Keratinocyte (primary cell): Measurements from ENCODE around the gene ENTHD1. TPM values are rescaled to one million over a fixed set of nuclear protein-coding genes. Genes with fewer than 3 reads are reported as not detected.

Source experiments
- DNase-seq: peaks from one replicate; pipeline ENCODE4 v3.0.0-alpha.2; 2011; ENCODE audit warnings: low read depth, missing footprints, low spot score
- FAIRE-seq: peaks from 2 replicates; lab custom pipeline; 2011; peaks lifted over from hg19 to GRCh38; lab: Jason Lieb, UNC
- H2AFZ ChIP-seq: 2 replicates; pipeline ENCODE4 v1.6.0; 2012; ENCODE audit warnings: low read length, control low read depth, inconsistent platforms; ENCODE audit not compliant: control insufficient read depth
- H3K27ac ChIP-seq: 2 replicates; pipeline ENCODE4 v1.5.1; 2011; ENCODE audit warnings: low read length; ENCODE audit not compliant: control insufficient read depth, insufficient read depth
- H3K27me3 ChIP-seq: 3 replicates; pipeline ENCODE4 v1.6.0; 2011; ENCODE audit warnings: low read length; ENCODE audit not compliant: control insufficient read depth, insufficient read depth; ENCODE audit errors: extremely low read depth
- H3K36me3 ChIP-seq, 2 experiments: 2 replicates in 1 of 2; 3 replicates in 1 of 2; pipeline ENCODE4 v1.5.1; 2011; ENCODE audit warnings: low read length in 2 of 2, mild to moderate bottlenecking in 1 of 2; ENCODE audit not compliant: control insufficient read depth in 2 of 2, insufficient read depth in 2 of 2; ENCODE audit errors: extremely low read depth in 1 of 2
- H3K4me1 ChIP-seq: 3 replicates; pipeline ENCODE4 v1.5.1; 2011; ENCODE audit warnings: low read length; ENCODE audit not compliant: control insufficient read depth, insufficient read depth; ENCODE audit errors: extremely low read depth
- H3K4me2 ChIP-seq: 3 replicates; pipeline ENCODE4 v1.6.0; 2011; ENCODE audit warnings: low read depth, low read length; ENCODE audit not compliant: control insufficient read depth, insufficient read depth; ENCODE audit errors: extremely low read depth
- H3K4me3 ChIP-seq, 3 experiments: fragments of 200-600 bp in 1 of 3; sonication (generic) in 1 of 3; 2 replicates in 2 of 3; 3 replicates in 1 of 3; pipeline ENCODE4 v1.5.1; 2011 to 2016; ENCODE audit warnings: low read length in 3 of 3, mild to moderate bottlenecking in 3 of 3, control low read depth in 2 of 3, inconsistent platforms in 1 of 3, low read depth in 1 of 3, mixed read lengths in 1 of 3, mixed run types in 1 of 3, moderate library complexity in 1 of 3; ENCODE audit not compliant: control insufficient read depth in 2 of 3, insufficient read depth in 2 of 3; ENCODE audit errors: extremely low read depth in 1 of 3
- H3K79me2 ChIP-seq: 2 replicates; pipeline ENCODE4 v1.6.0; 2012; ENCODE audit warnings: low read length; ENCODE audit not compliant: control insufficient read depth, insufficient read depth
- H3K9ac ChIP-seq: 3 replicates; pipeline ENCODE4 v1.6.0; 2011; ENCODE audit warnings: low read length; ENCODE audit not compliant: control insufficient read depth, insufficient read depth; ENCODE audit errors: extremely low read depth
- H3K9me1 ChIP-seq: 3 replicates; pipeline ENCODE4 v1.6.0; 2011; ENCODE audit warnings: low read length; ENCODE audit not compliant: control insufficient read depth, insufficient read depth; ENCODE audit errors: extremely low read depth
- H3K9me3 ChIP-seq: 2 replicates; pipeline ENCODE4 v1.5.1; 2012; ENCODE audit warnings: low read depth, low read length; ENCODE audit not compliant: control insufficient read depth
- H4K20me1 ChIP-seq: 3 replicates; pipeline ENCODE4 v1.6.0; 2011; ENCODE audit warnings: low read length; ENCODE audit not compliant: control insufficient read depth, insufficient read depth; ENCODE audit errors: extremely low read depth
- CTCF ChIP-seq, 3 experiments: IDR thresholded peaks in 1 of 3; conservative IDR thresholded peaks in 1 of 3; optimal IDR thresholded peaks in 1 of 3; 2 replicates in 2 of 3; 3 replicates in 1 of 3; pipeline versions ENCODE3 to v1.5.1; 2011; ENCODE audit warnings: low read length in 3 of 3, mild to moderate bottlenecking in 3 of 3, moderate library complexity in 2 of 3, control low read depth in 1 of 3, inconsistent platforms in 1 of 3; ENCODE audit not compliant: insufficient read depth in 2 of 3; ENCODE audit errors: extremely low read depth in 1 of 3
- EZH2 ChIP-seq: IDR thresholded peaks from one replicate; pipeline ENCODE4 v1.6.1; 2012; ENCODE audit warnings: inconsistent platforms, mild to moderate bottlenecking, low read length, moderate library complexity
- dilution Hi-C: fragments of 300-500 bp; cut with MboI; formaldehyde crosslinking; loops from one replicate; pipeline ENCODE4 v1.7.0; 2020; ENCODE audit warnings: low sequenced_read_pairs; ENCODE audit not compliant: extremely low pct_ligation_motif_present
- polyA plus RNA-seq, 5 experiments: library from polyadenylated mRNA; depleted of rRNA in 3 of 5; stranded (reverse) in 3 of 5; stranded (forward) in 1 of 5; unstranded in 1 of 5; fragments of >200 nt; gene quantifications; 1 replicate in 1 of 5; 2 replicates in 3 of 5; 3 replicates in 1 of 5; pipeline versions ENCODE4 v1.2.1 to v1.2.3, GENCODE V29; 2011 to 2012; ENCODE audit warnings: missing spikeins in 2 of 5, low read depth in 1 of 5, low replicate concordance in 1 of 5

Gene ENTHD1
- polyA plus RNA-seq, 1 donor (not counting 4 experiments of a cell fraction or from before 2014, with no cell fraction given), result not detected

- H3K27me3 ChIP-seq, result peaks cover 4% of the 10 kb centered on the region
- H3K9me1 ChIP-seq, result no peaks in the 10 kb centered on the region
- no peak overlapping the region for H3K4me2 ChIP-seq
- H3K9ac ChIP-seq, result no peak overlapping the region
- FAIRE-seq (no peak), DNase-seq (no peak)
- no peaks in the 10 kb centered on the region for H3K79me2 ChIP-seq
- H4K20me1 ChIP-seq, result no peaks in the 10 kb centered on the region
- no peak overlapping the region for H2AFZ ChIP-seq
- dilution Hi-C loops, result no loop called here
- H3K4me3 ChIP-seq, result no peak overlapping the region
- no peaks in the 10 kb centered on the region for H3K4me1 ChIP-seq
- H3K9me3 ChIP-seq, result no peaks in the 10 kb centered on the region
- H3K27ac ChIP-seq, result no peak overlapping the region
- TF ChIP-seq CTCF (optimal IDR thresholded peaks at IDR 0.05 in 1 of 3, IDR thresholded peaks at IDR 0.05 in 1 of 3, conservative IDR thresholded peaks at IDR 0.05 in 1 of 3; ENCODE audit: extremely low read depth in 1 of 3, insufficient read depth in 2 of 3, low read length in 3 of 3) (no peak), EZH2 (no peak)
- H3K36me3 ChIP-seq, result no peaks in the 10 kb centered on the region
Observed at GRCh38 chr22:39725351-39726035, 168.1 kb downstream of the ENTHD1 start.

- Histone ChIP-seq H4K20me1 (no peaks in the 10 kb centered on the region), H3K9ac (no peak overlapping the region), H3K9me1 (no peaks in the 10 kb centered on the region), H3K4me2 (no peak overlapping the region), H3K27me3 (peaks cover 4% of the 10 kb centered on the region), H3K79me2 (no peaks in the 10 kb centered on the region), H2AFZ (no peak overlapping the region), H3K36me3 (no peaks in the 10 kb centered on the region), H3K4me3 (no peak overlapping the region), H3K27ac (no peak overlapping the region), H3K9me3 (no peaks in the 10 kb centered on the region), H3K4me1 (no peaks in the 10 kb centered on the region)
- DNase-seq, result no peak
- dilution Hi-C loops, result no loop called here
- TF ChIP-seq EZH2 (no peak), CTCF (optimal IDR thresholded peaks at IDR 0.05 in 1 of 3, IDR thresholded peaks at IDR 0.05 in 1 of 3, conservative IDR thresholded peaks at IDR 0.05 in 1 of 3; ENCODE audit: extremely low read depth in 1 of 3, insufficient read depth in 2 of 3, low read length in 3 of 3) (no peak)
- no peak for FAIRE-seq
Observed at GRCh38 chr22:39724857-39725256, 168.7 kb downstream of the ENTHD1 start.
